Measurements from ENCODE around the gene FBLN1. TPM values are rescaled to one million over a fixed set of nuclear protein-coding genes. Genes with fewer than 3 reads are reported as not detected.

FBLN1 gene
- total and polyA plus RNA-seq, 2 of the 8 experiments (the other 6 are each of a cell fraction or from before 2014, with no cell fraction given): 159 to 168 TPM

- TF ChIP-seq CHD7 (IDR thresholded peaks at IDR 0.05; ENCODE audit: insufficient replicate concordance, low read length): no peak
- TF ChIP-seq KDM1A (IDR thresholded peaks at IDR 0.05; ENCODE audit: borderline replicate concordance, low read length): peak; percentile 23; the same call in 1 of the 2 replicates
Observed at GRCh38 chr22:45640941-45641621, 138.4 kb downstream of the FBLN1 start (continued).

Data from H1 (cell line).